ENCODE measurements around the gene ADAM8. TPM values are rescaled to one million over a fixed set of nuclear protein-coding genes. Genes with fewer than 3 reads are reported as not detected.

The ADAM8 gene
- 2.7 to 4.8 TPM (median 3.7 TPM) in 5 replicates for total RNA-seq (2022; extraction: Qiagen RNA extraction; ENCODE audit: low read depth)

GRCh38 chr10:133276435-133277201 is at the start of gene ADAM8:
Gene ADAM8 (minus strand): TSS chr10:133276868. CDS start chr10:133276817, 51 bp downstream.

GRCh38 chr10:133308421-133309099 is 31.9 kb upstream of the ADAM8 start, which contains the start of the genes TUBGCP2 and ZNF511:
Gene TUBGCP2 (minus strand): TSS chr10:133308872. CDS start chr10:133302941, 5,931 bp downstream.
Gene ZNF511 (plus strand): TSS chr10:133308914. CDS start chr10:133308944, 30 bp downstream.

GRCh38 chr10:133237588-133238465 is 38.8 kb downstream of the ADAM8 start, which contains the start of gene VENTX:
Gene VENTX (plus strand): TSS chr10:133237855. CDS start chr10:133237915, 60 bp downstream.

GRCh38 chr10:133230044-133230361 is 46.7 kb downstream of the ADAM8 start, which contains the start of gene UTF1:
Gene UTF1 (plus strand): TSS chr10:133230217. CDS start chr10:133230289, 72 bp downstream.

Other genes starting within 250 kb of the ADAM8 start
- 0.03 to 0.07 TPM (median 0.05 TPM) in 4 of 5 replicates, not detected in the other for gene ADGRA1, start 188.9 kb downstream of the ADAM8 start, total RNA-seq (2022; extraction: Qiagen RNA extraction; ENCODE audit: low read depth)
- gene KNDC1, start 116.6 kb downstream of the ADAM8 start, total RNA-seq (2022; extraction: Qiagen RNA extraction; ENCODE audit: low read depth): 1.3 to 3.2 TPM (median 1.7 TPM) in 5 replicates
- 0.07 TPM in 1 of 5 replicates, not detected in the others for gene UTF1, start 46.7 kb downstream of the ADAM8 start, total RNA-seq (2022; extraction: Qiagen RNA extraction; ENCODE audit: low read depth)
- gene VENTX, start 39.0 kb downstream of the ADAM8 start, total RNA-seq (2022; extraction: Qiagen RNA extraction; ENCODE audit: low read depth): 0.03 TPM in 1 of 5 replicates, not detected in the others
- 37.3 to 49.9 TPM (median 43.0 TPM) in 5 replicates for gene TUBGCP2, start 32.0 kb upstream of the ADAM8 start, total RNA-seq (2022; extraction: Qiagen RNA extraction; ENCODE audit: low read depth)
- gene ZNF511, start 32.0 kb upstream of the ADAM8 start, total RNA-seq (2022; extraction: Qiagen RNA extraction; ENCODE audit: low read depth): 59.7 to 77.8 TPM (median 69.4 TPM) in 5 replicates
- gene CALY, start 60.0 kb upstream of the ADAM8 start, total RNA-seq (2022; extraction: Qiagen RNA extraction; ENCODE audit: low read depth): 0.15 to 0.66 TPM (median 0.57 TPM) in 5 replicates
- gene PRAP1, start 70.5 kb upstream of the ADAM8 start, total RNA-seq (2022; extraction: Qiagen RNA extraction; ENCODE audit: low read depth): 0.18 to 0.23 TPM in 2 of 5 replicates, not detected in the others
- gene FUOM, start 81.2 kb upstream of the ADAM8 start, total RNA-seq (2022; extraction: Qiagen RNA extraction; ENCODE audit: low read depth): 11.4 to 16.0 TPM (median 13.1 TPM) in 5 replicates
- 137 to 152 TPM (median 142 TPM) in 5 replicates for gene ECHS1, start 96.5 kb upstream of the ADAM8 start, total RNA-seq (2022; extraction: Qiagen RNA extraction; ENCODE audit: low read depth)
- gene PAOX, start 102.4 kb upstream of the ADAM8 start, total RNA-seq (2022; extraction: Qiagen RNA extraction; ENCODE audit: low read depth): 1.8 to 2.4 TPM (median 2.0 TPM) in 5 replicates
- gene MTG1, start 117.3 kb upstream of the ADAM8 start, total RNA-seq (2022; extraction: Qiagen RNA extraction; ENCODE audit: low read depth): 41.5 to 58.5 TPM (median 50.2 TPM) in 5 replicates
- 0.13 to 0.38 TPM (median 0.21 TPM) in 5 replicates for gene SPRN, start 147.8 kb upstream of the ADAM8 start, total RNA-seq (2022; extraction: Qiagen RNA extraction; ENCODE audit: low read depth)
- 0.18 to 0.44 TPM (median 0.19 TPM) in 5 replicates for gene SCART1, start 177.1 kb upstream of the ADAM8 start, total RNA-seq (2022; extraction: Qiagen RNA extraction; ENCODE audit: low read depth)